ENCODE results near the gene ARHGAP42.

DNA sequence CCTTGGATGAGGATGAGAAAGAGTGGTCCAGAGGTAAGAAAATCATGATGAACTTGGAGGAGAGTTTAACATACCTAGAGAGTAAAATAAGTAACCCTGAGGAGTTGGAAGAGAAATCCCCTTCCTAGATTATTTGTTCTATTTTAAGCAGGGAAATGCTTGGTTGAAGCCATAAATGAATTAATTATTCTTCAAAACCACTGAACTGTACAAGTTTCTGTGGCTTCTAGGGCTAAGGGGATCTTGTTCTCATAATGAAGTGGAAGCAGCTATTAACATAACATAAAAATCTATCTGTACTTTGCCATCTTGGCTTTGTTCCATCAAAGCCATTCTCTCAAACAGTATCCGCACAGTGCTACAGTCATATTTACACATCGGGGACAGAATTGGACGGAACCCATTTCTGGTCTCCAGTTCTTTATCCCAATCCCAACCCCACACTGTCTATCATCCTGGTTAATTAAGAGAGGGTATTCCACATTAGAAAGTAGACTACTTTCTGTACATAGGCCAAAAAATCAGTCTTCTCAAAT, 14.5 kb upstream of the ARHGAP42 start:
- TF ChIP-seq, protein P1, sequence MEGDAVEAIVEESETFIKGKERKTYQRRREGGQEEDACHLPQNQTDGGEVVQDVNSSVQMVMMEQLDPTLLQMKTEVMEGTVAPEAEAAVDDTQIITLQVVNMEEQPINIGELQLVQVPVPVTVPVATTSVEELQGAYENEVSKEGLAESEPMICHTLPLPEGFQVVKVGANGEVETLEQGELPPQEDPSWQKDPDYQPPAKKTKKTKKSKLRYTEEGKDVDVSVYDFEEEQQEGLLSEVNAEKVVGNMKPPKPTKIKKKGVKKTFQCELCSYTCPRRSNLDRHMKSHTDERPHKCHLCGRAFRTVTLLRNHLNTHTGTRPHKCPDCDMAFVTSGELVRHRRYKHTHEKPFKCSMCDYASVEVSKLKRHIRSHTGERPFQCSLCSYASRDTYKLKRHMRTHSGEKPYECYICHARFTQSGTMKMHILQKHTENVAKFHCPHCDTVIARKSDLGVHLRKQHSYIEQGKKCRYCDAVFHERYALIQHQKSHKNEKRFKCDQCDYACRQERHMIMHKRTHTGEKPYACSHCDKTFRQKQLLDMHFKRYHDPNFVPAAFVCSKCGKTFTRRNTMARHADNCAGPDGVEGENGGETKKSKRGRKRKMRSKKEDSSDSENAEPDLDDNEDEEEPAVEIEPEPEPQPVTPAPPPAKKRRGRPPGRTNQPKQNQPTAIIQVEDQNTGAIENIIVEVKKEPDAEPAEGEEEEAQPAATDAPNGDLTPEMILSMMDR (IDR thresholded peaks at IDR 0.05), result no peak
- TF ChIP-seq POLR2A (IDR thresholded peaks at IDR 0.05), result no peak
